ENCODE measurements around the gene TNFAIP6.
"Not testable (repeated sequence)": the region's sequence is repeated elsewhere in the genome, so short reads cannot be mapped to it uniquely, and the experiment has no call there.

Gene TNFAIP6

GRCh38 chr2:151357359-151357758, at the start of gene TNFAIP6:
TNFAIP6 (plus strand) TSS chr2:151357592; CDS start chr2:151357667, 75 bp downstream.
- H3K9me3 ChIP-seq (ENCODE audit: control insufficient read depth, insufficient read depth, low read length) = no peaks in the 10 kb centered on the region
- H3K4me1 ChIP-seq (ENCODE audit: control insufficient read depth, insufficient read depth, low read length) = peaks cover 33% of the 10 kb centered on the region
- H3K36me3 ChIP-seq (ENCODE audit: control insufficient read depth, insufficient read depth, low read length) = no peaks in the 10 kb centered on the region
- H3K27ac ChIP-seq (ENCODE audit: low read depth, low read length) = peak within 1 kb of the TSS; percentile 44
- peak within 1 kb of the TSS; percentile 39 for H3K4me3 ChIP-seq (ENCODE audit: low read depth, low read length)
- H3K27me3 ChIP-seq (ENCODE audit: control insufficient read depth, insufficient read depth, low read length) = no peaks in the 10 kb centered on the region
- peak within 1 kb of the TSS; percentile 14; the same call in 1 of the 2 replicates for H3K9ac ChIP-seq (ENCODE audit: low read depth, low read length)

GRCh38 chr2:151310313-151310712, 47.1 kb upstream of the TNFAIP6 start:
- H3K4me1 ChIP-seq (ENCODE audit: control insufficient read depth, insufficient read depth, low read length); H3K36me3 ChIP-seq (ENCODE audit: control insufficient read depth, insufficient read depth, low read length); H3K9ac ChIP-seq (ENCODE audit: low read depth, low read length); H3K4me3 ChIP-seq (ENCODE audit: low read depth, low read length); H3K9me3 ChIP-seq (ENCODE audit: control insufficient read depth, insufficient read depth, low read length); H3K27ac ChIP-seq (ENCODE audit: low read depth, low read length); H3K27me3 ChIP-seq (ENCODE audit: control insufficient read depth, insufficient read depth, low read length): not testable (repeated sequence)

DNA sequence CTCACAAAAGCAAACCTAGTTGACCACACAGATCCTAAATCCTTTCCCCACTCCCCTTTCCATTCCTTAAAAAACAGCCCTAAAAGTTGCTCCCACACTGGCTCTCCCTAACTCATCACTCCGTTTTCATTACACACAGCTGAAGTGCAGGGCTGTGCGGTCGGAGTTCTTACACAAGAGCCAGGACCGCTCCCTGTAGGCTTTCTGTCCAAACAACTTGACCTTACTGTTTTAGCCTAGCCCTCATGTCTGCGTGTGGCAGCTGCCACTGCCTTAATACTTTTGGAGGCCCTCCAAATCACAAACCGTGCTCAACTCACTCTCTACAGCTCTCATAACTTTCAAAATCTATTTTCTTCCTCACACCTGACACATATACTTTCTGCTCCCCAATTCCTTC, 45.0 kb upstream of the TNFAIP6 start:
- not testable (repeated sequence) for H3K9ac ChIP-seq (ENCODE audit: low read depth, low read length); H3K4me3 ChIP-seq (ENCODE audit: low read depth, low read length); H3K36me3 ChIP-seq (ENCODE audit: control insufficient read depth, insufficient read depth, low read length); H3K4me1 ChIP-seq (ENCODE audit: control insufficient read depth, insufficient read depth, low read length); H3K27me3 ChIP-seq (ENCODE audit: control insufficient read depth, insufficient read depth, low read length); H3K27ac ChIP-seq (ENCODE audit: low read depth, low read length); H3K9me3 ChIP-seq (ENCODE audit: control insufficient read depth, insufficient read depth, low read length)

DNA sequence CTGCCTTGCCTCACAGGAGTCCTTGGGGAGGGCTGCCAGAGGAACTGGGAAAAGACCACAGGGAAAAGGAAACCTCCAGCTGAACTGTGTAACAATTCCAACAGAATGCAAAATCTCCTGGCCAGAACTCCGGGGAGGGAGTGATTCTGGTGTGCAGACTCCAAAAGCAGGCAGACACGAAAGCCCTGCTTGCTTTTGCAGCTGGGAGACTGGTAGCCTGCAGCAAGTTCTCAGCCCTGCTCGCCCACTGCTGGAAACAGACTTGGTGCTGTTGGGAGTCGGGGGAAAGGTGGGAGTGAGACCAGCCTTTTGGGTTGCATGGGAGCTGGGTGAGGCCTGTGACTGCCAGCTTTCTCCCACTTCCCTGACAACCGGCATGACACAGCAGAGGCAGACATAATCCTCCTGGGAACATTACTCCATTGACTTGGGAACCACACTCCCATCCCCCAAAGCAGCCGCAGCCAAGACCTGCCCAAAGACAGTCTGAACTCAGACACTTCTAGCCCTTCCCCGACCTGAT, 42.0 kb upstream of the TNFAIP6 start:
- H3K36me3 ChIP-seq (ENCODE audit: control insufficient read depth, insufficient read depth, low read length) = no peaks in the 10 kb centered on the region
- H3K4me3 ChIP-seq (ENCODE audit: low read depth, low read length) = no peak overlapping the region
- no peaks in the 10 kb centered on the region for H3K27me3 ChIP-seq (ENCODE audit: control insufficient read depth, insufficient read depth, low read length)
- peaks cover 3% of the 10 kb centered on the region; the same call in 1 of the 2 replicates for H3K9me3 ChIP-seq (ENCODE audit: control insufficient read depth, insufficient read depth, low read length)
- no peaks in the 10 kb centered on the region; the same call in 1 of the 2 replicates for H3K4me1 ChIP-seq (ENCODE audit: control insufficient read depth, insufficient read depth, low read length)
- H3K27ac ChIP-seq (ENCODE audit: low read depth, low read length) = peak overlapping the region; percentile 40
- H3K9ac ChIP-seq (ENCODE audit: low read depth, low read length) = no peak overlapping the region

- Histone ChIP-seq H3K27me3 (ENCODE audit: control insufficient read depth, insufficient read depth, low read length) (no peaks in the 10 kb centered on the region), H3K27ac (ENCODE audit: low read depth, low read length) (no peak overlapping the region), H3K9me3 (ENCODE audit: control insufficient read depth, insufficient read depth, low read length) (no peaks in the 10 kb centered on the region), H3K4me3 (ENCODE audit: low read depth, low read length) (no peak overlapping the region), H3K4me1 (ENCODE audit: control insufficient read depth, insufficient read depth, low read length) (no peaks in the 10 kb centered on the region), H3K9ac (ENCODE audit: low read depth, low read length) (no peak overlapping the region), H3K36me3 (ENCODE audit: control insufficient read depth, insufficient read depth, low read length) (no peaks in the 10 kb centered on the region)
These were observed 31.8 kb upstream of the TNFAIP6 start for GRCh38 chr2:151325581-151326095.

DNA sequence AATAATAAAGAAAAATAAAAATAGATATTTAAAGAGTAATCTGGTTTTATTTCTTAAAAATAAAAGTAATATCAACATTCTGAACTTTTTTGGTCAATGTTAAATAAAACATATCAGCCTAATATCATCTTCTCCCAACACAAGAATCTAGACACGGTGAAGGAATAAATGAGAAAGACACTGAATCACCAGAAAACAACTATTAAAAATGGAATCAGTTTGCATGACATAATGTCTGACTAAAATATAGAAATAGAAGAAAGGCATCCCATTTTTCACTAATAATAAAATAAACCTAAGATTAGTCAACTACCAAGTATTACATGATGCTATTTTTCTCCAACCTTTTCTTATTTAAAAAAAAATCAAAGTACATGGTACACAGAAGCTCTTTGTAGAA, 30.8 kb upstream of the TNFAIP6 start:
- Histone ChIP-seq H3K4me3 (ENCODE audit: low read depth, low read length) (no peak overlapping the region), H3K9me3 (ENCODE audit: control insufficient read depth, insufficient read depth, low read length) (no peaks in the 10 kb centered on the region), H3K9ac (ENCODE audit: low read depth, low read length) (no peak overlapping the region), H3K27me3 (ENCODE audit: control insufficient read depth, insufficient read depth, low read length) (no peaks in the 10 kb centered on the region), H3K36me3 (ENCODE audit: control insufficient read depth, insufficient read depth, low read length) (no peaks in the 10 kb centered on the region), H3K27ac (ENCODE audit: low read depth, low read length) (no peak overlapping the region), H3K4me1 (ENCODE audit: control insufficient read depth, insufficient read depth, low read length) (no peaks in the 10 kb centered on the region)

DNA sequence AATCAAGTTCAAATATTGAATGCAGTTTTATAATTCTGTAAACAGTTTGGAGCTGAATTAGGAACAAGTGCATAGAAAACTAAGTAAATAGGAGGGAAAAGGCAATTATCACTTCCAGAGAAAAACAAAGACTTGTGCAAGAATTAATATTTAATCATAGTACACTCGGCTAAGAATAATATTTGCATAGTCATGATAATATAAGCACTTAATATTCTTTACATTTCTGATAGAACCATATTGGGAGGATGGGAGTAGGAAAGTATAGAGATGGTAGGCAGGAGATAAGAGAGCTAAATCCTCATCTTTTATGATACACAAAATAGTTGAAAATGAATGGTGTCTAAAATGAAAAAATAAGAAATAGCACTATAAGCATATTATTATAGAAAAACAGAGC, 27.4 kb upstream of the TNFAIP6 start:
- no peaks in the 10 kb centered on the region for H3K36me3 ChIP-seq (ENCODE audit: control insufficient read depth, insufficient read depth, low read length)
- H3K27me3 ChIP-seq (ENCODE audit: control insufficient read depth, insufficient read depth, low read length) = no peaks in the 10 kb centered on the region
- no peak overlapping the region for H3K4me3 ChIP-seq (ENCODE audit: low read depth, low read length)
- peaks cover 14% of the 10 kb centered on the region for H3K4me1 ChIP-seq (ENCODE audit: control insufficient read depth, insufficient read depth, low read length)
- no peak overlapping the region for H3K9ac ChIP-seq (ENCODE audit: low read depth, low read length)
- no peaks in the 10 kb centered on the region for H3K9me3 ChIP-seq (ENCODE audit: control insufficient read depth, insufficient read depth, low read length)
- no peak overlapping the region for H3K27ac ChIP-seq (ENCODE audit: low read depth, low read length)

GRCh38 chr2:151333083-151333482, 24.3 kb upstream of the TNFAIP6 start:
- H3K36me3 ChIP-seq (ENCODE audit: control insufficient read depth, insufficient read depth, low read length) = no peaks in the 10 kb centered on the region
- peaks cover 17% of the 10 kb centered on the region for H3K4me1 ChIP-seq (ENCODE audit: control insufficient read depth, insufficient read depth, low read length)
- no peak overlapping the region for H3K9ac ChIP-seq (ENCODE audit: low read depth, low read length)
- H3K9me3 ChIP-seq (ENCODE audit: control insufficient read depth, insufficient read depth, low read length) = no peaks in the 10 kb centered on the region
- H3K27ac ChIP-seq (ENCODE audit: low read depth, low read length) = no peak overlapping the region
- H3K27me3 ChIP-seq (ENCODE audit: control insufficient read depth, insufficient read depth, low read length) = no peaks in the 10 kb centered on the region
- H3K4me3 ChIP-seq (ENCODE audit: low read depth, low read length) = no peak overlapping the region

- H3K9ac ChIP-seq (ENCODE audit: low read depth, low read length) = no peak overlapping the region
- no peaks in the 10 kb centered on the region for H3K36me3 ChIP-seq (ENCODE audit: control insufficient read depth, insufficient read depth, low read length)
- no peak overlapping the region for H3K4me3 ChIP-seq (ENCODE audit: low read depth, low read length)
- H3K9me3 ChIP-seq (ENCODE audit: control insufficient read depth, insufficient read depth, low read length) = no peaks in the 10 kb centered on the region
- H3K27ac ChIP-seq (ENCODE audit: low read depth, low read length) = peak overlapping the region; percentile 6
- H3K4me1 ChIP-seq (ENCODE audit: control insufficient read depth, insufficient read depth, low read length) = peaks cover 27% of the 10 kb centered on the region
- no peaks in the 10 kb centered on the region for H3K27me3 ChIP-seq (ENCODE audit: control insufficient read depth, insufficient read depth, low read length)
These were observed 23.1 kb upstream of the TNFAIP6 start for GRCh38 chr2:151334082-151334815.

- Histone ChIP-seq H3K9ac (ENCODE audit: low read depth, low read length) (no peak overlapping the region), H3K4me1 (ENCODE audit: control insufficient read depth, insufficient read depth, low read length) (peaks cover 35% of the 10 kb centered on the region), H3K36me3 (ENCODE audit: control insufficient read depth, insufficient read depth, low read length) (no peaks in the 10 kb centered on the region), H3K4me3 (ENCODE audit: low read depth, low read length) (no peak overlapping the region), H3K27me3 (ENCODE audit: control insufficient read depth, insufficient read depth, low read length) (no peaks in the 10 kb centered on the region), H3K9me3 (ENCODE audit: control insufficient read depth, insufficient read depth, low read length) (peaks cover 3% of the 10 kb centered on the region; the same call in 1 of the 2 replicates), H3K27ac (ENCODE audit: low read depth, low read length) (no peak overlapping the region)
These were observed 20.5 kb upstream of the TNFAIP6 start for GRCh38 chr2:151336863-151337371.

GRCh38 chr2:151337643-151338042, 19.7 kb upstream of the TNFAIP6 start:
- Histone ChIP-seq H3K36me3 (ENCODE audit: control insufficient read depth, insufficient read depth, low read length) (no peaks in the 10 kb centered on the region), H3K4me1 (ENCODE audit: control insufficient read depth, insufficient read depth, low read length) (peaks cover 35% of the 10 kb centered on the region), H3K27ac (ENCODE audit: low read depth, low read length) (no peak overlapping the region), H3K9me3 (ENCODE audit: control insufficient read depth, insufficient read depth, low read length) (peaks cover 3% of the 10 kb centered on the region; the same call in 1 of the 2 replicates), H3K27me3 (ENCODE audit: control insufficient read depth, insufficient read depth, low read length) (no peaks in the 10 kb centered on the region), H3K9ac (ENCODE audit: low read depth, low read length) (no peak overlapping the region), H3K4me3 (ENCODE audit: low read depth, low read length) (no peak overlapping the region)
